Trophoblast cell (in vitro differentiated cells and primary cell): ENCODE measurements around the gene VCPKMT. TPM values are rescaled to one million over a fixed set of nuclear protein-coding genes. Genes with fewer than 3 reads are reported as not detected.

Experiments
- DNase-seq, 2 donors: peaks; one replicate each; pipeline ENCODE4 v3.0.0-alpha.2; 2016
- H2AFZ ChIP-seq: 2 replicates; pipeline ENCODE4 v1.6.1; 2013; ENCODE audit warnings: low read length, moderate library complexity, mild to moderate bottlenecking; ENCODE audit not compliant: insufficient read depth, poor library complexity
- H2AK5ac ChIP-seq: 2 replicates; pipeline ENCODE4 v1.6.1; 2013; ENCODE audit warnings: mild to moderate bottlenecking, low read length
- H2BK120ac ChIP-seq: 2 replicates; pipeline ENCODE4 v1.6.1; 2013; ENCODE audit warnings: low read length, mild to moderate bottlenecking, moderate library complexity; ENCODE audit not compliant: insufficient read depth, poor library complexity
- H2BK12ac ChIP-seq: 2 replicates; pipeline ENCODE4 v1.6.1; 2013; ENCODE audit warnings: mild to moderate bottlenecking, low read length, moderate library complexity
- H2BK5ac ChIP-seq: 2 replicates; pipeline ENCODE4 v1.6.1; 2013; ENCODE audit warnings: low read length, low read depth, moderate library complexity, mild to moderate bottlenecking; ENCODE audit not compliant: poor library complexity
- H3K14ac ChIP-seq: 2 replicates; pipeline ENCODE4 v1.6.1; 2013; ENCODE audit warnings: mild to moderate bottlenecking, low read length
- H3K18ac ChIP-seq: 2 replicates; pipeline ENCODE4 v1.6.1; 2013; ENCODE audit warnings: mild to moderate bottlenecking, low read length
- H3K23ac ChIP-seq: 2 replicates; pipeline ENCODE4 v1.6.1; 2013; ENCODE audit warnings: low read length
- H3K27ac ChIP-seq: 2 replicates; pipeline ENCODE4 v1.5.1; 2013; ENCODE audit warnings: low read depth, mild to moderate bottlenecking, inconsistent platforms, low read length, moderate library complexity
- H3K27me3 ChIP-seq: 2 replicates; pipeline ENCODE4 v1.6.1; 2013; ENCODE audit warnings: inconsistent platforms, mild to moderate bottlenecking, low read length, moderate library complexity; ENCODE audit not compliant: insufficient read depth
- H3K36me3 ChIP-seq, 2 experiments: 1 replicate in 1 of 2; 2 replicates in 1 of 2; pipeline ENCODE4 v1.6.1; 2013; ENCODE audit warnings: low read length in 2 of 2, mild to moderate bottlenecking in 2 of 2, moderate library complexity in 1 of 2; ENCODE audit not compliant: insufficient read depth in 2 of 2, control insufficient read depth in 1 of 2
- H3K4ac ChIP-seq: 2 replicates; pipeline ENCODE4 v1.6.1; 2013; ENCODE audit warnings: low read depth, mild to moderate bottlenecking, low read length, moderate library complexity
- H3K4me1 ChIP-seq, 2 experiments: 1 replicate in 1 of 2; 2 replicates in 1 of 2; pipeline ENCODE4 v1.6.1; 2013; ENCODE audit warnings: low read length in 2 of 2, mild to moderate bottlenecking in 2 of 2, moderate library complexity in 1 of 2; ENCODE audit not compliant: insufficient read depth in 2 of 2, control insufficient read depth in 1 of 2
- H3K4me2 ChIP-seq: 2 replicates; pipeline ENCODE4 v1.6.1; 2013; ENCODE audit warnings: inconsistent platforms, mild to moderate bottlenecking, low read length, moderate library complexity
- H3K4me3 ChIP-seq: 2 replicates; pipeline ENCODE4 v1.5.1; 2013; ENCODE audit warnings: mild to moderate bottlenecking, low read depth, low read length, inconsistent platforms
- H3K79me1 ChIP-seq: one replicate; pipeline ENCODE4 v1.6.1; 2013; ENCODE audit warnings: low read length
- H3K79me2 ChIP-seq: 2 replicates; pipeline ENCODE4 v1.6.1; 2013; ENCODE audit warnings: low read length, mild to moderate bottlenecking; ENCODE audit not compliant: control insufficient read depth, insufficient read depth, poor library complexity
- H3K9ac ChIP-seq: 2 replicates; pipeline ENCODE4 v1.6.1; 2013; ENCODE audit warnings: mild to moderate bottlenecking, low read length
- H3K9me3 ChIP-seq: 2 replicates; pipeline ENCODE4 v1.6.1; 2013; ENCODE audit warnings: low read depth, mild to moderate bottlenecking, control low read depth, inconsistent platforms, low read length; ENCODE audit not compliant: insufficient read depth
- H4K12ac ChIP-seq: 2 replicates; pipeline ENCODE4 v1.6.1; 2013; ENCODE audit warnings: low read depth, mild to moderate bottlenecking, low read length, moderate library complexity
- H4K8ac ChIP-seq: 2 replicates; pipeline ENCODE4 v1.6.1; 2013; ENCODE audit warnings: low read depth, mild to moderate bottlenecking, low read length, moderate library complexity
- H4K91ac ChIP-seq: one replicate; pipeline ENCODE4 v1.6.1; 2013; ENCODE audit warnings: low read depth, mild to moderate bottlenecking, low read length, moderate library complexity
- WGBS: extraction: QIAGEN DNeasy Blood & Tissue Kit; methylation state at CpG from one replicate; pipeline ENCODE4 v1.1.7; 2013; ENCODE audit warnings: missing lambda C conversion rate; ENCODE audit not compliant: insufficient read length, insufficient coverage; ENCODE audit errors: extremely low coverage; 5-methylcytosine and 5-hydroxymethylcytosine counted together
- polyA plus RNA-seq: library from polyadenylated mRNA; stranded (reverse); fragments of 200-250 nt; gene quantifications from 2 replicates; pipeline ENCODE4 v1.2.3, GENCODE V29; 2013

Gene VCPKMT
- polyA plus RNA-seq: 15.5 and 17.3 TPM in 2 replicates

GRCh38 chr14:50116181-50116956 lies at the start of gene VCPKMT:
Gene VCPKMT (minus strand): TSS chr14:50116572. CDS start chr14:50116552, 20 bp downstream.
- peak within 1 kb of the TSS; percentile 91 for H3K4me3 ChIP-seq
- peaks cover 15 to 20% of the 10 kb centered on the region in 2 experiments for H3K36me3 ChIP-seq
- WGBS: no CpG with 5 or more reads among the region's 63 CpGs
- peak within 1 kb of the TSS; percentile 94 for H2AFZ ChIP-seq
- peak within 1 kb of the TSS; percentile 33 for H2BK12ac ChIP-seq
- H3K9me3 ChIP-seq: no peaks in the 10 kb centered on the region
- H3K23ac ChIP-seq: no peak within 1 kb of the TSS
- H3K14ac ChIP-seq: peak within 1 kb of the TSS; percentile 92
- H3K4me2 ChIP-seq: peak within 1 kb of the TSS; percentile 64
- H4K91ac ChIP-seq: peak within 1 kb of the TSS; percentile 81
- peak within 1 kb of the TSS; percentile 90 for H3K9ac ChIP-seq
- H2BK120ac ChIP-seq: peak within 1 kb of the TSS; percentile 71
- H4K8ac ChIP-seq: peak within 1 kb of the TSS; percentile 96
- peak within 1 kb of the TSS; percentile 71 for H2BK5ac ChIP-seq
- H2AK5ac ChIP-seq: no peak within 1 kb of the TSS
- peak within 1 kb of the TSS; percentile 97 for H4K12ac ChIP-seq
- no peaks in the 10 kb centered on the region for H3K4me1 ChIP-seq
- H3K18ac ChIP-seq: peak within 1 kb of the TSS; percentile 95
- H3K27me3 ChIP-seq: no peaks in the 10 kb centered on the region
- DNase-seq: peak; percentile 92 to 97
- H3K79me2 ChIP-seq: peaks cover 4% of the 10 kb centered on the region
- peak within 1 kb of the TSS; percentile 93 for H3K4ac ChIP-seq
- H3K27ac ChIP-seq: peak within 1 kb of the TSS; percentile 71
- peaks cover 2% of the 10 kb centered on the region for H3K79me1 ChIP-seq

DNA sequence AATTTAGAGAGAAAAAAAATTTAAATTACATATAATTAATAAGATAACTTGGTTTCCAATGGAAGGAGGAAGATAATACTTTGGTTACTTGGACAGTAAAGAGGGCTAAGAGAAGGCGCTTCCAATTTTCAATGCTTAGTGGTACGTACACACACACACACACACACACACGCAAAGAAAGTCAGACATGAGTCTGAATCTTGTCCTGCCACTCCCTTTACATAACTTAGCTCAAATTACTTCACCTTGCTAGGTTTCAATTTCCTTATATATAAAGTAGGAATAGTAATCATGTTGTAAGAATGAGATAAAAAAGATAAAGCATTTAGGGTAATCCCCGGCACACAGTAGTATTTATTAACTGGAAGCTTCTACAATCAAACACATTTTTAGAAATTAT lies 39.7 kb upstream of the VCPKMT start:
- no peak overlapping the region for H2BK12ac ChIP-seq
- H3K27me3 ChIP-seq: no peaks in the 10 kb centered on the region
- H3K9ac ChIP-seq: no peak overlapping the region
- no peak overlapping the region for H2BK5ac ChIP-seq
- H3K23ac ChIP-seq: no peak overlapping the region
- no peak overlapping the region for H3K18ac ChIP-seq
- H3K9me3 ChIP-seq: no peaks in the 10 kb centered on the region
- H3K4me2 ChIP-seq: no peak overlapping the region
- no peak overlapping the region for H4K12ac ChIP-seq
- no peaks in the 10 kb centered on the region for H3K79me1 ChIP-seq
- H3K79me2 ChIP-seq: no peaks in the 10 kb centered on the region
- H2BK120ac ChIP-seq: no peak overlapping the region
- peaks cover 8 to 11% of the 10 kb centered on the region in 2 experiments for H3K36me3 ChIP-seq
- no CpG with 5 or more reads among the region's 4 CpGs for WGBS
- no peak overlapping the region for H3K14ac ChIP-seq
- no peaks in the 10 kb centered on the region for H3K4me1 ChIP-seq
- H4K91ac ChIP-seq: no peak overlapping the region
- no peak overlapping the region for H2AK5ac ChIP-seq
- no peak overlapping the region for H2AFZ ChIP-seq
- no peak overlapping the region for H3K4ac ChIP-seq
- DNase-seq: no peak
- H3K4me3 ChIP-seq: no peak overlapping the region
- no peak overlapping the region for H3K27ac ChIP-seq
- H4K8ac ChIP-seq: no peak overlapping the region

DNA sequence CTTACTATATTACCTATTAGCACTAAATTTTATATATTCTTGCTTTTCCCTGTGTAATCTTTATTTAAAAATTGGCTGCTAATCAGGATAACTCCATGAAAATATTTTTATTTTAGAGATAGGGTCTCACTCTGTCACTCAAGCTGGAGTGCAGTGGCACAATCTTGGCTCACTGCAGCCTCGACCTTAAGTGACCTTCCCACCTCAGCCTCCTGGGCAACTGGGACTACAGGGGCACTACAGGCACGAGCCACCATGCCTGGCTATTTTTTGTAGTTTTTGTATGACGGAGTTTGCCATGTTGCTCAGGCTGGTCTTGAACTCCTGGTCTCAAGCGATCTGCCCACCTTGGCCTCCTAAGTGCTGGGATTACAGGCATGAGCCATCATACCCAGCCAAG lies 32.4 kb upstream of the VCPKMT start:
- Histone ChIP-seq H3K79me2 (no peaks in the 10 kb centered on the region), H3K23ac (no peak overlapping the region), H2BK120ac (no peak overlapping the region), H3K4me3 (peak overlapping the region; percentile 28), H2BK12ac (no peak overlapping the region), H3K4me2 (no peak overlapping the region), H3K4me1 (no peaks in the 10 kb centered on the region), H2BK5ac (no peak overlapping the region), H4K8ac (no peak overlapping the region), H3K9me3 (no peaks in the 10 kb centered on the region), H3K18ac (no peak overlapping the region), H3K14ac (no peak overlapping the region), H2AFZ (no peak overlapping the region), H3K79me1 (no peaks in the 10 kb centered on the region), H4K91ac (no peak overlapping the region), H4K12ac (no peak overlapping the region), H2AK5ac (no peak overlapping the region), H3K4ac (no peak overlapping the region), H3K27ac (no peak overlapping the region), H3K36me3 (peaks cover 11 to 14% of the 10 kb centered on the region in 2 experiments), H3K27me3 (no peaks in the 10 kb centered on the region), H3K9ac (no peak overlapping the region)
- no CpG with 5 or more reads among the region's 4 CpGs for WGBS
- no peak for DNase-seq

GRCh38 chr14:50139192-50139591 lies 22.8 kb upstream of the VCPKMT start:
- no peak overlapping the region for H3K4me2 ChIP-seq
- H4K12ac ChIP-seq: no peak overlapping the region
- no peaks in the 10 kb centered on the region for H3K79me1 ChIP-seq
- H3K27ac ChIP-seq: no peak overlapping the region
- no peak overlapping the region for H3K9ac ChIP-seq
- no peak overlapping the region for H3K14ac ChIP-seq
- H2BK120ac ChIP-seq: no peak overlapping the region
- H2AK5ac ChIP-seq: no peak overlapping the region
- WGBS: no CpG with 5 or more reads among the region's 3 CpGs
- H2BK5ac ChIP-seq: no peak overlapping the region
- DNase-seq: no peak
- no peak overlapping the region for H3K4ac ChIP-seq
- H4K8ac ChIP-seq: no peak overlapping the region
- H3K4me3 ChIP-seq: no peak overlapping the region
- H2AFZ ChIP-seq: no peak overlapping the region
- H3K36me3 ChIP-seq: peaks cover 0 to 6% of the 10 kb centered on the region in 2 experiments
- H4K91ac ChIP-seq: no peak overlapping the region
- H3K9me3 ChIP-seq: no peaks in the 10 kb centered on the region
- H3K27me3 ChIP-seq: no peaks in the 10 kb centered on the region
- no peaks in the 10 kb centered on the region for H3K79me2 ChIP-seq
- no peak overlapping the region for H3K18ac ChIP-seq
- H3K4me1 ChIP-seq: no peaks in the 10 kb centered on the region
- H3K23ac ChIP-seq: no peak overlapping the region
- no peak overlapping the region for H2BK12ac ChIP-seq
